K562 (cell line): Measurements from ENCODE around the gene RCC1. TPM values are rescaled to one million over a fixed set of nuclear protein-coding genes. Genes with fewer than 3 reads are reported as not detected.

Experiments used
- AFF1 ChIP-seq, 2 experiments: fragments of 450-650 bp; IDR thresholded peaks; 2 replicates each; pipeline ENCODE4 v1.6.1; 2018; ENCODE audit warnings: mild to moderate bottlenecking in 2 of 2, low read depth in 1 of 2; ENCODE audit not compliant: partially characterized antibody in 2 of 2
- CBX5 ChIP-seq: IDR thresholded peaks from 2 replicates; pipeline ENCODE4 v1.6.1; 2014; ENCODE audit warnings: low read depth, borderline replicate concordance
- GABPB1 ChIP-seq: sonication (generic); formaldehyde crosslinking; IDR thresholded peaks from 2 replicates; pipeline ENCODE4 v1.8.0; 2022; ENCODE audit warnings: mild to moderate bottlenecking, missing genetic modification reagents
- HMG20A ChIP-seq: fragments of 450-650 bp; formaldehyde crosslinking; conservative IDR thresholded peaks from 2 replicates; pipeline ENCODE4 v1.4.0; 2020; ENCODE audit warnings: mild to moderate bottlenecking, mixed read lengths
- JUND ChIP-seq, 2 experiments: IDR thresholded peaks; 2 replicates in 1 of 2; 3 replicates in 1 of 2; pipeline ENCODE4 v1.6.1; 2011; ENCODE audit warnings: borderline replicate concordance in 2 of 2, low read depth in 2 of 2, low read length in 2 of 2, improper control_type of control experiment in 1 of 2, missing biosample characterization in 1 of 2, missing genetic modification characterization in 1 of 2, missing genetic modification reagents in 1 of 2
- KLF16 ChIP-seq: IDR thresholded peaks from 2 replicates; pipeline ENCODE4 v1.6.1; 2016; ENCODE audit warnings: antibody characterized with exemption
- RBBP5 ChIP-seq: fragments of 200-600 bp; sonication (generic); IDR thresholded peaks from 2 replicates; pipeline ENCODE4 v1.6.1; 2012; ENCODE audit warnings: borderline replicate concordance, mild to moderate bottlenecking, low read length, control low read depth, inconsistent platforms; ENCODE audit not compliant: insufficient read depth, poor library complexity, severe bottlenecking
- RREB1 ChIP-seq: fragments of 250-450 bp; sonication (Bioruptor Pico); IDR thresholded peaks from 2 replicates; pipeline ENCODE4 v1.4.0; 2020
- SAP30 ChIP-seq: fragments of 200-600 bp; sonication (generic); IDR thresholded peaks from 2 replicates; pipeline ENCODE4 v1.6.1; 2012; ENCODE audit warnings: borderline replicate concordance, low read depth, mild to moderate bottlenecking, moderate library complexity, low read length, control low read depth, inconsistent platforms; ENCODE audit not compliant: insufficient read depth, poor library complexity, severe bottlenecking
- SMAD3 ChIP-seq: fragments of 450-650 bp; formaldehyde crosslinking; conservative IDR thresholded peaks from 2 replicates; pipeline ENCODE4 v1.4.0; 2020; ENCODE audit warnings: mild to moderate bottlenecking
- SRSF3 ChIP-seq: fragments of 200-400 bp; formaldehyde crosslinking; IDR thresholded peaks from 2 replicates; pipeline ENCODE4 v1.6.1; 2016; ENCODE audit warnings: mild to moderate bottlenecking, low read length, moderate library complexity; ENCODE audit not compliant: insufficient read depth
- TCF7L2 ChIP-seq: fragments of 150-350 bp; IDR thresholded peaks from 2 replicates; pipeline ENCODE4 v1.6.1; 2016; ENCODE audit warnings: low read depth, mild to moderate bottlenecking, low read length, moderate library complexity
- U2AF2 ChIP-seq: fragments of 200-400 bp; formaldehyde crosslinking; optimal IDR thresholded peaks from 2 replicates; pipeline ENCODE3; 2017; ENCODE audit warnings: low read depth, mild to moderate bottlenecking, low read length
- XRCC3 ChIP-seq: fragments of 450-650 bp; IDR thresholded peaks from 2 replicates; pipeline ENCODE4 v1.6.1; 2017; ENCODE audit warnings: mild to moderate bottlenecking, moderate library complexity
- ZNF133 ChIP-seq: fragments of 250-450 bp; sonication (Bioruptor Pico); IDR thresholded peaks from 2 replicates; pipeline ENCODE4 v1.4.0; 2020; ENCODE audit warnings: mild to moderate bottlenecking
- ZNF280B ChIP-seq: fragments of 250-450 bp; sonication (Bioruptor Pico); IDR thresholded peaks from 2 replicates; pipeline ENCODE4 v1.5.1; 2021; ENCODE audit warnings: mild to moderate bottlenecking
- ZNF316 ChIP-seq: fragments of 450-650 bp; IDR thresholded peaks from 2 replicates; pipeline ENCODE4 v1.6.1; 2016
- ZNF668 ChIP-seq: fragments of 250-450 bp; sonication (Bioruptor Pico); IDR thresholded peaks from 2 replicates; pipeline ENCODE4 v1.8.0; 2022; ENCODE audit warnings: mild to moderate bottlenecking, inconsistent platforms
- polyA plus RNA-seq, 8 experiments: library from polyadenylated mRNA; depleted of rRNA in 4 of 8; stranded (reverse) in 5 of 8; unstranded in 3 of 8; fragments of >200 nt; fragmentation: Nextera tagmentation in 2 of 8; fragmentation: Illumina TruSeq in 1 of 8; extraction: Ambion mirVana in 2 of 8; extraction: Trizol in 1 of 8; gene quantifications; 2 replicates each; pipeline versions ENCODE4 v1.2.1 to v1.2.3, GENCODE V29; 2011 to 2014; ENCODE audit warnings: inconsistent platforms in 1 of 8, missing spikeins in 1 of 8
- total RNA-seq, 7 experiments: library from RNA; depleted of rRNA in 6 of 7; stranded (reverse); fragments of >200 nt in 6 of 7; fragmentation: Illumina TruSeq in 2 of 7; extraction: Trizol in 2 of 7; gene quantifications; 2 replicates each; pipeline versions ENCODE4 v1.2.1 to v1.2.3, GENCODE V29; 2011 to 2021; ENCODE audit warnings: low replicate concordance in 1 of 7

The RCC1 gene
- total and polyA plus RNA-seq, 9 of the 15 experiments (the other 6 are each of a cell fraction or from before 2014, with no cell fraction given): 16.4 to 202 (median 107) TPM

DNA sequence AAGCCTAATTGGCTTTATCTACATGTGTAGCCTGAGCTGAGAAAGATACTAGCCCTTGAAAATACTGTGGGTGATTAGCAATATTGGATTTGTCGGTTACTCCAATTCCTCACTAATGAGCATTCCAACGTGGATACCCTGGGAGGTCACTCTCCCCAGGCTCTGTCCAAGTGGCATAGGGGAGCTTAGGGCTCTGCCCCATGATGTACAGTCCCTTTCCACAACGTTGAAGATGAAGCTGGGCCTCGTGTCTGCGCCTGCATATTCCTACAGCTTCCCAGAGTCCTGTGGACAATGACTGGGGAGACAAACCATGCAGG is 2.6 kb downstream of the RCC1 start (continued):
- TF ChIP-seq GABPB1: no peak
- no peak for TF ChIP-seq ZNF316
- no peak for TF ChIP-seq JUND (IDR thresholded peaks at IDR 0.05; ENCODE audit: borderline replicate concordance, low read depth, low read length)
- no peak for TF ChIP-seq JUND (tag; IDR thresholded peaks at IDR 0.05; ENCODE audit: borderline replicate concordance, low read depth, low read length)
- no peak for TF ChIP-seq ZNF280B (CRISPR knock-in tag)
- TF ChIP-seq ZNF668 (CRISPR knock-in tag): no peak
- TF ChIP-seq U2AF2: no peak
- TF ChIP-seq TCF7L2: no peak
- peak; percentile 26; the same call in 1 of the 2 replicates for TF ChIP-seq SMAD3
- no peak for TF ChIP-seq XRCC3
- TF ChIP-seq HMG20A (CRISPR knock-in tag): no peak
- no peak for TF ChIP-seq SAP30
- TF ChIP-seq RREB1: no peak
- no peak for TF ChIP-seq KLF16
- no peak for TF ChIP-seq SRSF3
- no peak for TF ChIP-seq CBX5
- TF ChIP-seq RBBP5: no peak
- TF ChIP-seq AFF1 (IDR thresholded peaks at IDR 0.05; ENCODE audit: low read depth in 1 of 2, partially characterized antibody in 2 of 2): no peak
- TF ChIP-seq ZNF133 (CRISPR knock-in tag): no peak
